Endothelial cell of umbilical vein (primary cell): Measurements from ENCODE around the gene GAS7. TPM values are rescaled to one million over a fixed set of nuclear protein-coding genes. Genes with fewer than 3 reads are reported as not detected.

Source experiments
- BruUV-seq: library from RNA; stranded (reverse); fragments of 400-500 nt; replicated peaks from 2 replicates; lab custom pipeline; 2021; lab: Mats Ljungman, UMichigan
- CTCF ChIA-PET: fragments of 300-600, 350-600 bp; sonication (Branson Sonifier 250); formaldehyde crosslinking; loops from one replicate; lab custom pipeline; 2021; ENCODE audit warnings: antibody characterized with exemption, inconsistent platforms; lab: Charles Lee
- POLR2A ChIA-PET: fragments of 300-600, 350-600 bp; sonication (Branson Sonifier 250); formaldehyde crosslinking; loops from one replicate; lab custom pipeline; 2021; ENCODE audit warnings: antibody characterized with exemption, inconsistent platforms; lab: Charles Lee
- DNase-seq: peaks from one replicate; pipeline ENCODE4 v3.0.0-alpha.2; 2011; ENCODE audit warnings: low read depth, low spot score
- FAIRE-seq: peaks from 2 replicates; lab custom pipeline; 2011; peaks lifted over from hg19 to GRCh38; lab: Jason Lieb, UNC
- H2AFZ ChIP-seq: 2 replicates; pipeline ENCODE4 v1.6.0; 2012; ENCODE audit warnings: low read depth, low read length, control low read depth, inconsistent platforms
- H3K27ac ChIP-seq: 2 replicates; pipeline ENCODE4 v1.5.1; 2011; ENCODE audit warnings: low read depth, mild to moderate bottlenecking, control low read depth, low read length, moderate library complexity; ENCODE audit not compliant: insufficient read depth
- H3K27me3 ChIP-seq, 2 experiments: 2 replicates each; pipeline versions ENCODE4 v1.6.0 to v1.6.1; 2011; ENCODE audit warnings: low read length in 2 of 2, mixed read lengths in 1 of 2; ENCODE audit not compliant: control insufficient read depth in 2 of 2, insufficient read depth in 2 of 2
- H3K36me3 ChIP-seq, 2 experiments: 2 replicates in 1 of 2; 3 replicates in 1 of 2; pipeline ENCODE4 v1.5.1; 2011; ENCODE audit warnings: low read length in 2 of 2, mild to moderate bottlenecking in 1 of 2, moderate library complexity in 1 of 2; ENCODE audit not compliant: control insufficient read depth in 2 of 2, insufficient read depth in 2 of 2; ENCODE audit errors: extremely low read depth in 1 of 2
- H3K4me1 ChIP-seq: 3 replicates; pipeline ENCODE4 v1.5.1; 2011; ENCODE audit warnings: mild to moderate bottlenecking, low read length; ENCODE audit not compliant: control insufficient read depth, insufficient read depth; ENCODE audit errors: extremely low read depth
- H3K4me2 ChIP-seq: 2 replicates; pipeline ENCODE4 v1.6.1; 2011; ENCODE audit warnings: low read length, control low read depth, mixed read lengths; ENCODE audit not compliant: insufficient read depth
- H3K4me3 ChIP-seq, 3 experiments: fragments of 200-600 bp in 1 of 3; sonication (generic), shearing (Covaris generic) in 1 of 3; replicated peaks in 1 of 3; 2 replicates each; pipeline ENCODE4 v1.5.1; 2011 to 2016; ENCODE audit warnings: control low read depth in 3 of 3, low read length in 3 of 3, mild to moderate bottlenecking in 2 of 3, inconsistent platforms in 1 of 3, low read depth in 1 of 3, moderate library complexity in 1 of 3; ENCODE audit not compliant: insufficient read depth in 1 of 3
- H3K79me2 ChIP-seq: 2 replicates; pipeline ENCODE4 v1.6.0; 2012; ENCODE audit warnings: low read length, inconsistent platforms; ENCODE audit not compliant: control insufficient read depth, insufficient read depth
- H3K9ac ChIP-seq: replicated peaks from 2 replicates; pipeline ENCODE3; 2011; ENCODE audit warnings: low read length, control low read depth; ENCODE audit not compliant: insufficient read depth; ENCODE audit errors: extremely low read depth
- H3K9me1 ChIP-seq: replicated peaks from 3 replicates; pipeline ENCODE4 v1.6.0; 2011; ENCODE audit warnings: mild to moderate bottlenecking, low read length; ENCODE audit not compliant: control insufficient read depth, insufficient read depth; ENCODE audit errors: extremely low read depth
- H3K9me3 ChIP-seq: replicated peaks from 2 replicates; pipeline ENCODE4 v1.5.1; 2012; ENCODE audit warnings: low read length, inconsistent platforms; ENCODE audit not compliant: control insufficient read depth, insufficient read depth
- H4K20me1 ChIP-seq: replicated peaks from 2 replicates; pipeline ENCODE3; 2011; ENCODE audit warnings: mild to moderate bottlenecking, low read length; ENCODE audit not compliant: control insufficient read depth, insufficient read depth; ENCODE audit errors: extremely low read depth
- EZH2 ChIP-seq: IDR thresholded peaks from 2 replicates; pipeline ENCODE4 v1.6.1; 2012; ENCODE audit warnings: borderline replicate concordance, low read depth, mild to moderate bottlenecking, moderate library complexity, low read length, inconsistent platforms; ENCODE audit not compliant: severe bottlenecking
- FOS ChIP-seq: IDR thresholded peaks from 2 replicates; pipeline ENCODE4 v1.6.1; 2011; ENCODE audit warnings: mild to moderate bottlenecking, low read length, moderate library complexity, borderline replicate concordance; ENCODE audit not compliant: insufficient read depth
- GATA2 ChIP-seq: IDR thresholded peaks from 2 replicates; pipeline ENCODE4 v1.7.0; 2011; ENCODE audit warnings: low read depth, mild to moderate bottlenecking, moderate library complexity, mixed read lengths, low read length; ENCODE audit not compliant: insufficient read length, insufficient read depth
- JUN ChIP-seq: IDR thresholded peaks from 2 replicates; pipeline ENCODE4 v1.6.1; 2011; ENCODE audit warnings: borderline replicate concordance, low read depth; ENCODE audit not compliant: insufficient read length, insufficient read depth
- MYC ChIP-seq: IDR thresholded peaks from one replicate; pipeline ENCODE4 v1.6.1; 2011; ENCODE audit warnings: mild to moderate bottlenecking, low read depth, low read length
- POLR2A ChIP-seq: IDR thresholded peaks from 2 replicates; pipeline ENCODE4 v1.6.1; 2012; ENCODE audit warnings: low read depth, mild to moderate bottlenecking, control low read depth, low read length
- POLR2AphosphoS5 ChIP-seq: IDR thresholded peaks from 2 replicates; pipeline ENCODE4 v1.6.1; 2012; ENCODE audit warnings: low read depth, mild to moderate bottlenecking, control low read depth, low read length, moderate library complexity; ENCODE audit not compliant: insufficient read depth
- dilution Hi-C: fragments of 300-500 bp; cut with MboI; formaldehyde crosslinking; loops from one replicate; pipeline ENCODE4 v1.15.0; 2019; ENCODE audit warnings: low sequenced_read_pairs; ENCODE audit not compliant: extremely low pct_ligation_motif_present
- intact Hi-C: fragments of 100-400 bp; cut with micrococcal nuclease; formaldehyde crosslinking; loops from one replicate; pipeline ENCODE4 v1.10.0; 2022
- polyA plus RNA-seq, 4 experiments: library from polyadenylated mRNA; depleted of rRNA in 3 of 4; stranded (reverse) in 3 of 4; unstranded in 1 of 4; fragments of >200 nt; gene quantifications; 2 replicates each; pipeline versions ENCODE4 v1.2.1 to v1.2.3, GENCODE V29; 2011 to 2012; ENCODE audit warnings: missing spikeins in 1 of 4
- total RNA-seq: library from RNA; stranded (reverse); gene quantifications from 2 replicates; pipeline ENCODE4 v1.2.3, GENCODE V29; 2021
- TF ChIP-seq, protein P1 (sequence below): IDR thresholded peaks from 2 replicates; pipeline ENCODE4 v1.6.1; 2011; ENCODE audit not compliant: insufficient read depth, insufficient read length
- TF ChIP-seq, protein P2 (sequence below), 2 donors: IDR thresholded peaks; 1 replicate in 1 of 2; 2 replicates in 1 of 2; pipeline ENCODE4 v1.5.1; 2011; ENCODE audit warnings: low read length in 2 of 2, mild to moderate bottlenecking in 2 of 2, moderate library complexity in 2 of 2, control low read depth in 1 of 2, inconsistent platforms in 1 of 2, low read depth in 1 of 2; ENCODE audit not compliant: insufficient read depth in 1 of 2; ENCODE audit errors: extremely low read depth in 1 of 2

GAS7 gene
- total and polyA plus RNA-seq, 2 donors (not counting 3 experiments of a cell fraction or from before 2014, with no cell fraction given), result not detected

- Histone ChIP-seq H3K79me2 (no peaks in the 10 kb centered on the region), H3K27me3 (no peaks in the 10 kb centered on the region), H3K9me3 (peaks cover 6% of the 10 kb centered on the region), H2AFZ (no peak overlapping the region), H3K27ac (no peak overlapping the region), H3K4me3 (no peak overlapping the region), H3K9me1 (no peaks in the 10 kb centered on the region), H3K36me3 (no peaks in the 10 kb centered on the region), H3K4me2 (no peak overlapping the region), H3K4me1 (no peaks in the 10 kb centered on the region), H4K20me1 (no peaks in the 10 kb centered on the region), H3K9ac (no peak overlapping the region)
- intact Hi-C loops, result no loop called here
- ChIA-PET POLR2A (no interaction called here), CTCF (no interaction called here)
- BruUV-seq, result no TSS peak
- dilution Hi-C loops, result no loop called here
- TF ChIP-seq, protein P1, sequence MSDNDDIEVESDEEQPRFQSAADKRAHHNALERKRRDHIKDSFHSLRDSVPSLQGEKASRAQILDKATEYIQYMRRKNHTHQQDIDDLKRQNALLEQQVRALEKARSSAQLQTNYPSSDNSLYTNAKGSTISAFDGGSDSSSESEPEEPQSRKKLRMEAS, result no peak
- no peak for TF ChIP-seq MYC
- TF ChIP-seq JUN, result no peak
- TF ChIP-seq GATA2, result no peak
- no peak for DNase-seq
- no peak for FAIRE-seq
Observed at GRCh38 chr17:10077561-10078299, 120.7 kb downstream of the GAS7 start.

GRCh38 chr17:10075919-10076318, 122.5 kb downstream of the GAS7 start:
- DNase-seq (no peak), FAIRE-seq (no peak)
- H2AFZ ChIP-seq, result no peak overlapping the region
- dilution Hi-C loops (no loop called here), intact Hi-C loops (no loop called here)
- H3K9me3 ChIP-seq, result peaks cover 4% of the 10 kb centered on the region
- no peak overlapping the region for H3K27ac ChIP-seq
- H3K9ac ChIP-seq, result no peak overlapping the region
- H4K20me1 ChIP-seq, result no peaks in the 10 kb centered on the region
- no peaks in the 10 kb centered on the region for H3K27me3 ChIP-seq
- POLR2A ChIA-PET, result no interaction called here
- H3K4me1 ChIP-seq, result no peaks in the 10 kb centered on the region
- no TSS peak for BruUV-seq
- no peak overlapping the region for H3K4me3 ChIP-seq
- no peaks in the 10 kb centered on the region for H3K79me2 ChIP-seq
- CTCF ChIA-PET, result no interaction called here
- H3K4me2 ChIP-seq, result no peak overlapping the region
- TF ChIP-seq GATA2 (no peak), MYC (no peak), FOS (no peak), EZH2 (no peak), POLR2A (no peak), JUN (no peak), POLR2AphosphoS5 (no peak)
- TF ChIP-seq, protein P2, sequence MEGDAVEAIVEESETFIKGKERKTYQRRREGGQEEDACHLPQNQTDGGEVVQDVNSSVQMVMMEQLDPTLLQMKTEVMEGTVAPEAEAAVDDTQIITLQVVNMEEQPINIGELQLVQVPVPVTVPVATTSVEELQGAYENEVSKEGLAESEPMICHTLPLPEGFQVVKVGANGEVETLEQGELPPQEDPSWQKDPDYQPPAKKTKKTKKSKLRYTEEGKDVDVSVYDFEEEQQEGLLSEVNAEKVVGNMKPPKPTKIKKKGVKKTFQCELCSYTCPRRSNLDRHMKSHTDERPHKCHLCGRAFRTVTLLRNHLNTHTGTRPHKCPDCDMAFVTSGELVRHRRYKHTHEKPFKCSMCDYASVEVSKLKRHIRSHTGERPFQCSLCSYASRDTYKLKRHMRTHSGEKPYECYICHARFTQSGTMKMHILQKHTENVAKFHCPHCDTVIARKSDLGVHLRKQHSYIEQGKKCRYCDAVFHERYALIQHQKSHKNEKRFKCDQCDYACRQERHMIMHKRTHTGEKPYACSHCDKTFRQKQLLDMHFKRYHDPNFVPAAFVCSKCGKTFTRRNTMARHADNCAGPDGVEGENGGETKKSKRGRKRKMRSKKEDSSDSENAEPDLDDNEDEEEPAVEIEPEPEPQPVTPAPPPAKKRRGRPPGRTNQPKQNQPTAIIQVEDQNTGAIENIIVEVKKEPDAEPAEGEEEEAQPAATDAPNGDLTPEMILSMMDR (IDR thresholded peaks at IDR 0.05; ENCODE audit: extremely low read depth in 1 of 2, insufficient read depth in 1 of 2, low read depth in 1 of 2, low read length in 2 of 2), result no peak
- TF ChIP-seq, protein P1, result no peak
- no peaks in the 10 kb centered on the region for H3K9me1 ChIP-seq
- H3K36me3 ChIP-seq, result no peaks in the 10 kb centered on the region
